Activated naive CD4-positive, alpha-beta T cell (primary cell): ENCODE results near the gene ABCB8.
"Not testable (repeated sequence)": the region's sequence is repeated elsewhere in the genome, so short reads cannot be mapped to it uniquely, and the experiment has no call there.

ENCODE experiments used
- DNase-seq, 4 experiments: peaks; one replicate each; lab custom pipeline; 2025; lab: John Stamatoyannopoulos, UW

ABCB8 gene

DNA sequence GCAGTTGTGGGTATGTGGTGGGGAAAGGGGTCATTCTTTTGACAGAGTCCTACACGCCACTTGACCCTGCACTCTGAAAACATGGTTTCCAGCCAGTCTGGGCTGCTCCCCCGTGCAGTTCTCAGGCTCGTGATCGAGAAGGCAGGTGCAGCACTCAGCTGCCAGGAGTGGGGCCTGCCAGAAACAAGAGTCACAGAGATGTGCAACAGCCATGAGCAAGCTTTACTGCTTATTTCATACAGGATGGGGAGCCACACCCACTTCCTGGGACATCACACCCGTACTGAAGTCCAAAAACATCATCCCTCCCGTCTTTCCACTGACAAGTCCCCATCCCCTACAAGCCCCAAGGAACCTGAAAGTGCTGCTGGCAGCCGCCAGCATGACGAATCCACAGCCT lies 13.3 kb upstream of the ABCB8 start:
- peak in 1 of 4 experiments; percentile 23 for DNase-seq

DNA sequence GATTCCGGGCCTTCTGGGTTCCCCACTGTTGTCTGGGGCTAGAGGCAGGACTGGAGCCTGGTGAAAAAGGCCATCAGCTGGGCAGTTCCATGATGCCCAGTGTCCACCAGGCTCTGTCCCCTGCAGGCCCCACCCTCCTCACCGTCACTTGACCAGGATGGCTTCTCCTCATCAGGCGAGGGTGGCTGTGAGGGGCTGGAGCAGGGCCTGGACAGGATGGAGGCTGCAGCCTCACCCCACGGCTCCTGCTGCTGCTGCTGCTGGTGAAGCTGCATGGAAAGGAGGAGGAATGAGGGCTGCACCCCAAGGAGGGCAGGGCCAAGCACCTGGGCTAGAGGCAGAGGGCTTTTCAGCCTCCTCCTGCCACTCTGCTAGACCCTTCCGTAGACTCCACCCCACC lies 12.3 kb upstream of the ABCB8 start:
- no peak for DNase-seq

DNA sequence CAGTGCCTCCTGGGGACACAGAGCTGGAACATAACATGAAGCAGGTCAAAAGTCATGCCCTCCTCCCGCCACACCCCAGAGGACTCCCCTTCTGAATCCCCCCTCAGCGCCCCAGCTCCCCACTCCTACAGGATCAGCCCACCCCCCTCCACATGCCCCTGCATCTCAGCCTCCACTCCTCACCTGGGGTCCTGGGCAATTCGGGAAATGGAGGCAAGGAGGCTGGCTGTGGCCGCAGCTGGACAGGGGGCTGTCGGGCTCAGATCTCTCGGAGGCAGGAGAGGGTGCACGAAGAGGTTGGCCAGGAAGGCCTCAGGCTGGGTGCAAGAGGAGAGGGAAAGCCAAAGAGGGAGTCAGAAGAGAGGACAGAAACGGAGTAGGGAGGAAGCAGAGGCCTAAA lies 11.7 kb upstream of the ABCB8 start:
- no peak for DNase-seq

DNA sequence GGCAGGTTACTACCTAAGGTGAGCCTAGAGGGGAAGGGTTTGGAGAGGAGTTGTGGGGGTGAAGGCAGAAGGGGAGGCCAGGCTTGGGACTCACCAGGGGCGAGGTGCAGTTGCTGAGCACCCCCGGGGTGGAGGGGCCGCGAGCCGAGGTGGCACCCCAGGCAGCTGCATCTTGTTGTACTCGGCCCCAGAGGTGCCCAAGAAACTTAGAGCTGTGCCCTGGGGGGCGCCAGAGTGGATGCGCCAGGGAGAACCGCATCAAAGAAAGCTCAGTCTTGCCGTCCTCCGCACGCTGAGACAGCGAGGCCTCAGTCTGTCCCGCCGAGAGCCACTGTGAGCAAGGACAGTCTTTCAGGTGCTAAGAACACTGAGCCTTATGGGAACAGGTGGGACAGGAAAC lies 11.3 kb upstream of the ABCB8 start:
- no peak for DNase-seq

DNA sequence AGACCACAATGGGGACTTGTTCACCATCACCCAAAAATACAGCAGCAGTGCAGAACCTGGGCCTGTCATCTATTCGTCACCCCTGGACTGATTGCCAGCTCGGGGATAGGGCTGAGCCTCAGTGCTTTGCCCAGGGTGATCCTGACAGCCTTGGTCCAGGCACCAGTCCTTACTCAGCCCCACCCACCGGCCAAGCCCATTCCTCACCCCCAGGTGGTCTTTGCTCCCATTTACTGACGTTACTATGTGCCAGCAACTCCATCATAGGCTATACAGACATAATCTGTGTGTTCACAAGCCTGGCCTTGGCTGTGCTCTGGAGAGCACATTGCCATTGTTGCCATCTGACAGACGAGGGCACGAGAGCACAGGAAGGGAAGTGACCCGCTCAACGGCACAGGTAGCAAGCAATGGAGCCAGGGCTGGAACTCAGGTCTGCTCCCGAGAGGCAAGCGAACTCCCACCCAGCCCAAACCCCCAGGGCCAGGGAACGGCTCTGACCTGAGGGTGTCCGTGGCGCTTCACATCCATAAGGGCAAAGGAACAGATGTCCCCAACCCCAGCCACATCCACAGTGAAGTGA lies 10.8 kb upstream of the ABCB8 start:
- no peak for DNase-seq

DNA sequence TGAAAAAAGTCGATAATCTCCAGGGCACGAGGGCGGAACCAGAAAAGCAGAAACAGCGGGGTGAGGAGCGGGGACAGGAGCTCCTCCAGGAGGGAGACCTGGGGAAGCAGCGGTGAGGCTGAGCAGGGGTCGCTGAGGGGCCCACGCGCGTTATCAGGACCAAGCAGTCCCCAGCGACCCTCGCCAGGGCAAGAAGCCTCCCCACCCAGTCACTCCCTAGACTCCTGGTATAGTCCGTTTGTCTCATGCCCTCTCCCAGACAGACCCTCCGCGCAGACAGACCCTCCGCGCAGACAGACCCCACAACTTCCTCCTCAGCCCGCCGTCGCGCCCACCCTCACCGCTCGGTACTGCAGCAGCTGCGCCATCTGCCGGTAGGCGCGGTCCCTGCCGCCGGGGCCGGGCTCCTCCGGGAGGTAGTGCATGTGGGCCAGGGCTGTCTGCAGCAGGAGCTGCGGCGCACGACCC lies 10.3 kb upstream of the ABCB8 start:
- peak; percentile 50 to 78 (median 68) for DNase-seq

DNA sequence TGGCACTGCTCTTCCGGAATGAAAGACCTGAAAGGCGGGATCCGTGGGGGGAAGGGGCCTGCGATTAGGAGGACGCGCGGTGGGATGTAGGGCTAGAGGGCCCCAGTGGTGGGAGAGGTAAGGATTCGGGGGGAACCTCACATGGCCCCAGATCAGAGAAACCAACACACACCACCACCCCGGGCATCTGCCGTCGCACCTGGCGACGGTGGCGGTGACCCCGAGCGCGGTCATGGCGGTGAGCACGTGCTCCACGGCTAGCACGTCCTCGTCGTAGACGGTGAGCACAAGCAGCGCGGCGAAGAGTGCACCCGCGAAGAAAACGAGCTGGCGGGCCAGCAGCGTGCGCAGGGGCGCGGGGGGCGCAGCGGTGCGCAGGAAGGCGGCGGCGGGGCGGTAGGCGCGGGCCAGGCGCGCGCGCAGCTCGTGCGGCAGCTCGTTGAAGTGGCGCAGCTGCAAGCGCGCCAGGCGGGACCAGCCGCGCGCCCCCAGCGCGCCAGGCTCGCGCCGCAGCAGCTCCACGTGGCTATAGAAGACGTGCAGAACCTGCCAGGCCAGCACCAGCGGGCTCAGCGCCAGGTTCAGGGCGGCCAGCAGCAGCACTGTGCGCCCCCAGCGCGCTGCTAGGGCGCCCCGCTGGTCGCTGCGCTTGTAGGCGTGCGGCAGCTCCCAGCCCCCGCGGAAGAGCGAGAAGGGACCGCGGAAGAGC lies 9.7 kb upstream of the ABCB8 start:
- peak in 1 of 4 experiments; percentile 50 for DNase-seq

DNA sequence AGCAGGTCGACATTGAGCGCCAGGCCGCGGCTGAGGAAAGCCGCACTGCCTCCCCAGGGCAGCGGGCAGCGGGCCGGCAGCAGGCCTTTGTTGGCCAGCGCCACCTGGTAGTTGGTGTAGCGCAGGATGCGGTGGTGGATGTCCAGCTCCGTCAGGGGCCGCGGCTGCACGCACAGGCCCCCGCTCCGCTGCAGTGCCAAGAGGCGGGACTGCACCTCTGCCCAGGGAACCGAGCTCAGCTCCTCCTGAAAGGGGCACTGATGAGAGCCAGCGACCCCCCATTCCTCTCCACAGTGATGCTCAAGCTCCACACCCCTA lies 9.2 kb upstream of the ABCB8 start:
- no peak for DNase-seq

DNA sequence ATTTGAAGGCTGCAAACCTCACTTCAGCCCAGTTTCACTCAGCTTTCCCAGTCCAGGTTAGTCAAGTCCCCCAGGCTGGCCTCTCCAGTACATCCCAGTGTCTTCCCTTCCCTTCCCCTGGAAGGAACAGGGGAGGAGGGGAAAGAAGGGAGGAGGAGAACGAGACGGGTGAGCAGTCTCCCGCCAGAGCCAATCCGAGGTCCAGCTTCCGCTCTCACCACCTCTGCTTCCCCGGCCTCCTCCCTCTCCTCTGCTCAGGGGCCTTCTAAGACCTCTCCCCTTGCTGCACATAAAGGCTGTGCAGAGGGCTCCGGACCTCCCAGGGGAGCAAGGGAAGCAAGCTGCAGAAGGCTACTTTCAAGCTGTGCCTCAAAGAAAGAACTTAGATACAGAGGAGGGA lies 8.0 kb upstream of the ABCB8 start:
- no peak for DNase-seq

DNA sequence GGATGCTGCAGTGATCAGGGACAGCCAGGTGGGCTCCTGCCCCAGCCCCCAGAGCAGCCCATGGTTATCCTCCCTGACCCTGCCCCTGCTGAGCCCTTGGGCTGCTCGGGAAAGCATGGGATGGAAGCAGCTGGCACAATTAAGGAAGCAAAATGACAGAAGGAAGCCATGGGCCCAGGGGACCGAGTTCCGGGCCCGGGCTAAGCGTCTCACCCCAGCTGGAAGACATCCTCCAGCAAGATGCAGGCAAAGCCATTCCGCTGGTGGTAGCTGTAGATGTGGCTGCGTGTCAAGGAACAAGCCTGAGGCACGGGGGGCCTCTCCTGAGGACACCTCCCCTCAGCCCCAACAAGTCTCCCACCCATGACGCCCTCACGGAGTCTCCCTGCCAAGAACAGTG lies 5.0 kb upstream of the ABCB8 start:
- DNase-seq: no peak

DNA sequence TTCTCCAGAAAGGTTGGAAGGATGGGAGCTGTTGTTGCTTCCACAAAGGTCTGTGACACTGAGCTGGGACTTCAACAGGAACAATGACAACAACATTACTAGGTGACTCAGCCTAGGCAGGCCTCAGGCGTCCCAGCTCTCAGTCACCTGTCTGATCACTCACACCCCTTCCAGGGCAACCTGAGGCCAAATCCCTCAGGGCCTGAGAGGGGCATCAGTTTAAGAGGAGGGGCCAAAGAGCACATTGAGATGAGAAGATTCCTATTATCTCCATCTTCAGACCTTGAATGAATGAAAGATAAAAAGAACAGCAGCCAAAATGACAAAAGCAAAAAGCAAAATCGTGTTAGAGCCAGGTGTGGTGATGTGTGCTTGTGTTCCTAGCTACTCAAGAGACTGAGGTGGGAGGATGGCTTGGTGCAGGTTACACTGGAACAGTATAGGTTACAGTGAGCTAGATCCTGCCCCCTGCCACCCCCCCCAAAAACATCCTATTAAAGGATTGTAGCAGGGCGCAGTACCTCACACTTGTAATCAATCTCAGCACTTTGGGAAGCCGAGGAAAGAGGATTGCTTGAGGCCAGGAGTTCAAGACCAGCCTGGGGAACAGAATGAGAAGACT lies 3.7 kb upstream of the ABCB8 start, which contains the start of gene ATG9B:
ATG9B (minus strand) TSS at position 60 of the 622 bp plus-strand sequence. CDS start 71 bp downstream, outside the sequence.
- no peak for DNase-seq

DNA sequence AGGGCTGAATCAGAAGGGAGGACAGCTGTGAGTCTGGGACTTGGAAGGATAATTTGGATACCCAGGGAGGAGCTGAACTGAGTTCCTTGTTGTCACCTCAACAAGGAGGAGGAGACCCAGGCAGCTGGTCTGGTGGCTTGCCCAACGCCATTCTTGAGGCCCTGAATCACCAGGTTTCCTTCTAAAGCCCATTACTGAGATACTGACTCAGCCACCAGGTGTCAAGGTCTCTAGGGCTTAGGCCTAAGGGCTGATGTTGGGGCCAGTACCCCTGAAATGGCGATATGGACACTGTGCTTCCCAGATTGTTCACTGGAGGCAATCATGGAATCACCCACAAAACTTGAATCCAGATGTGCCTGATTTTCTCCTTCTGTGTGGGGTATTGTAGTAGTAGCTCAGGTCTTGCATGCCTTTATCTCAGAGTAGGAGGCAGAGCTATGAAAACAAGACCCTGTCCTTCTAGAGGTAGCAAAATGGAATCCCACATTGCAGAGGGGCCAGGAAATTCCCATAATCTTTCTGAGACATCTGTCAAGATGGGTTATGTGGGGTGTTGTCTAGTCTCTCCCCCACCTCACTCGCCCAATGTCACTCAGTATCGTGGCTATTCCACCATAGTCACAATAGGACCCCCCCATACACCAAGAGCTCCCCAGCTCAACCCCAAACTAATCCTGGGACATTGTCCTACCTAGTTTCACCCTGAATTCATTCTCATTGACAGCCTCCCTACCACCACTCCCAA lies 2.2 kb upstream of the ABCB8 start:
- DNase-seq: no peak

DNA sequence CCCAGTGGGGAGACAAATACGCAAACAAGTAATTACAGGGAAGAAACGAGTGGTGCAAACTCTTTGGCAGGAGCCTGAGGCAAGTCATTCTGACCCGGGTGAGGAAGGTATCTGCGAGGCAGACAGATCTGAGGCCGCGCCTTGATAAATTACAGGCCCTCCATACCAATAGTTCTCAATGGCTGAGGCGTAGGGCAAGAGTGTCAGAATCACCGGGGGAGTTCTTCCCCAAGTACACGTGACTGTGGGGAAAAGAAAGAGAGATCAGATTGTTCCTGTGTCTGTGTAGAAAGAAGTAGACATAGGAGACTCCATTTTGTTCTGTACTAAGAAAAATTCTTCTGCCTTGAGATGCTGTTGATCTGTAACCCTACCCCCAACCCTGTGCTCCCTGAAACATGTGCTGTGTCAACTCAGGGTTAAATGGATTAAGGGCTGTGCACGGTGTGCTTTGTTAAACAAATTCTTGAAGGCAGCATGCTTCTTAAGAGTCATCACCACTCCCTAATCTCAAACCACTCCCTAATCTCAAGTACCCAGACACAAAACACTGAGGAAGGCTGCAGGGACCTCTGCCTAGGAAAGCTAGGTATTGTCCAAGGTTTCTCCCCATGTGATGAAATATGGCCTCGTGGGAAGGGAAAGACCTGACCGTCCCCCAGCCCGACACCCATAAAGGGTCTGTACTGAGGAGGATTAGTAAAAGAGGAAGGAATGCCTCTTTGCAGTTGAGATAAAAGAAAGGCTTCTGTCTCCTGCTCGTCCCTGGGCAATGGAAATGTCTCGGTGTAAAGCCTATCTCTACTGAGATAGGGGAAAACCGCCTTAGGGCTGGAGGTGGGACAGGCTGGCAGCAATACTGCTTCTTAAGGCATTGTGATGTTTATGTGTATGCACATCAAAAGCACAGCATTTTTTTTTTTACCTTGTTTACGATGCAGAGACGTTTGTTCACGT lies 1.2 kb upstream of the ABCB8 start:
- not testable (repeated sequence) for DNase-seq

DNA sequence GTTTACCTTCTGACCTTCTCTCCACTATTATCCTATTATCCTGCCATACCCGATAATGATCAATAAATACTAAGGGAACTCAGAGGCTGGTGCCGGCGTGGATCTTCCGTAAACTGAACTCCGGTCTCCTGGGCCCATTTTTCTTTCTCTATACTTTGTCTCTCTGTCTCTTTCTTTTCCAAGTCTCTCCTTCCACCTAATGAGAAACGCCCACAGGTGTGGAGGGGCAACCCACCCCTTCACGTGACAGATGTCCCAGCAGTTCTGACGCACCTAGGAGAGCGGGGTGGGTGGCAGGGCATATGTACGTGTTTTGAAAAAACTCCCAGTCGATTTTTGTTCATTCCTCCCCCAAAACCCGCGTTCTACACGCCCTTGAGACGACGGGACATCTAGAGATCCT lies 521 bp upstream of the ABCB8 start:
- not testable (repeated sequence) for DNase-seq

DNA sequence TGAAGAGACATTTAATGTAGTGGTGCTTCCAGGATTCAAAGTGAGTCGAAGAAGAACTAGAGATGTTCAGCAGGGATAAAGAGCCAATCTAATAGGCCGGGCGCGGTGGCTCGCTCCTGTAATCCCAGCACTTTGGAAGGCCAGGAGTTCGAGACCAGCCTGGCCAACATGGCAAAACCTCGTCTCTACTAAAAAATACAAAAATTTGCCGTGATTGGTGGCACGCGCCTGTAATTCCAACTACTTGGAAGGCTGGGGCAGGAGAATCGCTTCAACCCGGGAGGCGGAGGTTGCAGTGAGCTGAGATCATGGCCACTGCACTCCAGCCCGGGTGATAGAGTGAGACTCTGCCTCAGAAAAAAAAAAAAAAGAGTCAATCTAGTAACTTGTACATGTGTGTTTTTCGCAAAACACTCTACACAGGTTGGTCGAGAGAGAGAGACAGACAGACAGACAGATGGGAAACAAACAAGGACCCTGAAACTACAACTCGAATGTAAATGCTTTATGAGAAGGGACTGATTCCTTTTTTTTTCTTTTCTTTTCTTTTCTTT lies 775 bp downstream of the ABCB8 start:
- no peak for DNase-seq

DNA sequence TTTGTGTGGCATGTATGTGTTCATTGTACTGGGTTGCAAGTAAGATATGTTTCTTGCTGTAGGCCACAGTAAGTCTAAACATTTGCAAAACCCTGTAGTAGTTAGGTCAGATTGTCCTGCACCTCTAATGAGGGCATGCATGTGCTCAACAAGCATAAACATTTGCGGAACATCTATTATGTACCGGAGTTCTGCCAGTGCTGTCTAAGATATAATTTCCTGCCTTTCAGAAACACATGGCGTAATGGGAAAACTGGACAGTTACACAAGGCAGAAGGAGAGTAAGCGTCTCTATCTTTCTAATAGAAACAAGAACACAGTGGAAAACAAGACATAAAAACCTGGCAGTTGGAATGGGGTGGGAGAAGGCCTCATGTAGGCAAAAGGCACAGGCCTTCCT lies 2.8 kb downstream of the ABCB8 start:
- no peak for DNase-seq

DNA sequence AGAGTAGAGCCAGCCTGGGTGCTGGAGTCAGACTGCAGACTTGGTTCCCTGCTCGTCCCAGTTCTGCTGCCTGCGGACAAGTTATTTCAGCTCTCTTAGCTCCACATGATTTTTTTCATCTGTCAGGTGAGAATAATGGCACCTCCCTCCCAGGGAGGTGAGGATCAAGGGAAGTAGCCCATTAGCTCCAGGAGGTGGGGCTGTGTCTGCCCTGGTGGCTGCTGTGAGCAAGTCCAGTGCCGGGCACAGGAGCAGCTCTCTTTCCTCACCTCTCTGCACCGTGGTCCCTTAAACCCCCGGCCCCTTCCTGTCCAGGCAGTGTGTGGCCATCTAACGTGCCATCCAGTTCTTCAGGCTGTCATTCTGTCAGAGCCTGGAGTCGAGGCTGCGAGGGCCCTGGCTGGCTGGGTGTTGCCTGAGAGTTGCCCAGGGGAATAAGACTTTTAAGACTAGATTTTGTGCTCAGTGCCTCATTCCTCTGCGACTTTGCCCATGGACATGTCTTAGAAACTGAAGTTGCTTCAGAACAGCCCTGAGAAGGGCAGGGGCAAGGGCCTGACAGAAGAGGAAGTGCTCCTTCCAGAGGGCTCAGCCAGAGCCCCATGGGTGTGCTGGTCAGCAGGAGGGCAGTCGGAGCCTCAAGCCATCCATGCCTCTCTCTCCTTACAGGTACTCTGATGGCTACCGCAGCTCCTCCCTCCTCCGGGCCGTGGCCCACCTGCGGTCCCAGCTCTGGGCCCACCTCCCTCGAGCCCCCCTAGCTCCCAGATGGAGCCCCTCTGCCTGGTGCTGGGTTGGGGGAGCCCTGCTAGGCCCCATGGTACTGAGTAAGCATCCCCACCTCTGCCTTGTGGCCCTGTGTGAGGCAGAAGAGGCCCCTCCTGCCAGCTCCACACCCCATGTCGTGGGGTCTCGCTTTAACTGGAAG lies 5.0 kb downstream of the ABCB8 start:
- DNase-seq: no peak

DNA sequence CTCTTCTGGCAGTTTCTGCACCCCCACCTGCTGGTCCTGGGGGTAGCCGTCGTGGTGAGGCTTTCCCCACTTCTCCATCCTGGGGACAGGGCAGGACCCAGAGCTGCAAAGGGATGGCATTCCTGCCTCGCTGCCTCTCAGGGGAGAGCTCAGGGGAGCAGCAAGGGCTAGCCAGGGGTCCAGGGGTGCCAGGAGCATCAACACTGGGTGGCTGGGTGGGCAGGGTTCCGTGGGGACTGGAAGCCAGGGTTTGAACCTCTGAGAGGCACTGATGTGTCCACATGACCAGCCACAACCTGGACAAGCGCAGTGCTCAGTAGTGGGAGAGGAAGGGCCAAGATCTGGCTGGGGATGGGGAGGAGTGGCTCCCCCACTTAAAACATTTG lies 5.6 kb downstream of the ABCB8 start:
- no peak for DNase-seq

DNA sequence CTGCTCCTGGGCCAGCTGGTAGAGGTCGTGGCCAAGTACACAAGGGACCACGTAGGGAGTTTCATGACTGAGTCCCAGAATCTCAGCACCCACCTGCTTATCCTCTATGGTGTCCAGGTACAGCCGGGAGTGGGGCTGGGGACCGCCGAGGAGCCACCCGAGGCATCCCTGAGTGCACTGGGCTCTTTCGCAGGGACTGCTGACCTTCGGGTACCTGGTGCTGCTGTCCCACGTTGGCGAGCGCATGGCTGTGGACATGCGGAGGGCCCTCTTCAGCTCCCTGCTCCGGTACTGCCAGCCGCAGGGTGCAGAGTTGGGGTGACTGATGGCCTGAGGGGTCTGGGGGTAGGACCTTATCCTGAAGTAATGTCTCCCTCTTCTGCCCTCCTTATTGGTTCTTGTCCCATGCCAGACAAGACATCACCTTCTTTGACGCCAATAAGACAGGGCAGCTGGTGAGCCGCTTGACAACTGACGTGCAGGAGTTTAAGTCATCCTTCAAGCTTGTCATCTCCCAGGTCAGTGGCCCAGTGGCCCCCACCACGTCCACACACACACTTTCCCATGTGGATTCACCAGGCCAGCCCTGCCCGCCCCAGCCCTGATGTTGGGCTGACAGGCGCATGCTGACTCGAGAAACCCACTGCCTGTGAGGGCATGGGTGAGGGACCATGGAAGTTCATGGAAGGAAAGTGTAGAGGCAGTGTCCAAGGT lies 6.2 kb downstream of the ABCB8 start:
- no peak for DNase-seq
